ENCODE results near the gene TMEM163.
"Not testable (repeated sequence)": the region's sequence is repeated elsewhere in the genome, so short reads cannot be mapped to it uniquely, and the experiment has no call there.

TMEM163 gene

DNA sequence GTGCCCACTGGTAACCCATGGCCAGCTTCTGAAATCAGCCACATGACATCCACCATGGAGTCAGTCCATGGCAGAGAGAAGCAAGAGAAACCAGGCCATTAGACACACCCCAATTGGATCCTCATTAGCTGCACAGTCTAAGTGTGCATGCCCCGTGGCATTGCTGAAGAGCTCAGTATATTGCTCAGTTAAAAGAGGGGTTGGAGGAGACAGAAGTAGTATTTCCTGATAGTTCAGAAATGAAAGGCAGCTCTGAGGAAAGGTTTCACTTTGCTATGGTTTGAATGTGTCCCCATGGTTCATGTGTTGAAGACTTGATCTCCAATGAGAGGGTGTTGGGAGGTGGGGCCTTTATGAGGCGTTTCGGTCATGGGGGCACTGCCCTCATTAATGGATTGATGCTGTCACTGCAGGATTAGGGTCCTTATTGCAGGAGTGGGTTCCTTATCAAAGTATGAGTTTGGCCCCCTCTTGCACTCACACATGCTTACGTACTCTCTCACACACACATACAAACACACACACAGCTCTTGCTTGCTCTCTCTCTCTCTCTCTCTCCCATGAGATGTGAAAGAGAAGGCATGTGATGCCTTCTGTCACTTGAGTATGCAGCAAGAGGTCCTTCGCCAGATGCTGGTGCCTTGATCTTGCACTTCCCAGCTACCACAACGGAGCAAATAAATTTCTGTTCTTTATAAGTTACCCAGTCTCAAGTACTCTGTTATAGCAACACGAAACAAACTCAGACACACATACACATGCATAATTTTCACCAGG is 58.0 kb downstream of the TMEM163 start:
- no peak for DNase-seq

DNA sequence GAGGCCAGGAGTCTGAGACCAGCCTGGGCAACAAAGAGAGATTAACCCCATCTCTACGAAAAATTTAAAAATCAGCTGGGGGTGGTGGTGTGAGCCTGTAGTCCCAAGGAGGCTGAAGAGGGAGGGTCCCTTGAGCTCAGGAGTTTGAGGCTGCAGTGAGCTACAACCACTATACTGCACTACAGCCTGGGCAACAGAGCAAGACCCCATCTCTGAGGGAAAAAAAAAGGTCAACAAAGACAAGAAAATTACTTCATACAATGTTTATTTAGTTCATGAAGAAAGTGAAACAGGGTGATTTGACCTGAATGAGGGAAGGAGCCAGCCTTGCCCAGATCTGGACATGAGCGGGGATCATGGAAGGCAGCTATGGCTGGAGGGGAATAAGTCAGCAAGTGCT is 59.1 kb downstream of the TMEM163 start:
- no peak for DNase-seq

DNA sequence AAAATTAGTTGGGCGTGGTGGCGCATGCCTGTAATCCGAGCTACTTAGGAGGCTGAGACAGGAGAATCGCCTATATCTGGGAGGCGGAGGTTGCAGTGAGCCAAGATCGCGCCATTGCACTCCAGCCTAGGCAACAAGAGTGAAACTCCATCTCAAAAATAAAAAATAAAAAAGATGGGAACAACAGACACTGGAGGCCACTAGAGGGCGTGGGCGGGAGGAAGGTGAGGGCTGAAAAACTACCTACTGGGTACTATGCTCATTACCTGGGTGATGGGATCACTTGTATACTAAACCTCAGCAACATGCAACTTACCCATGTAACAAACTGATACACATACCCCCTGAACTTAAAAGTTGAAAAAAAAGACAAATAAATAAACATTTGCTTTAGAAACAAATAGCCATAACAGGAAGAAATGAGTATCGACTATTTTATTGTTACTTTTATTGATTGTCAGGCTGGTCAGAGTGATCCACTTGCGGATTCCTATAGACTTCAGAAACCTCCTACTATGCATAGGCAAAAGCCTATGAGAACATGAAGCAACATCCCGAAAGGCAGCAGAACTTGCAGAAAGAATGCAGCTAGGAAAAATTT is 61.0 kb downstream of the TMEM163 start:
- peak; percentile 16 for DNase-seq

GRCh38 chr2:134656391-134656790 is 62.4 kb downstream of the TMEM163 start:
- DNase-seq, result not testable (repeated sequence)

DNA sequence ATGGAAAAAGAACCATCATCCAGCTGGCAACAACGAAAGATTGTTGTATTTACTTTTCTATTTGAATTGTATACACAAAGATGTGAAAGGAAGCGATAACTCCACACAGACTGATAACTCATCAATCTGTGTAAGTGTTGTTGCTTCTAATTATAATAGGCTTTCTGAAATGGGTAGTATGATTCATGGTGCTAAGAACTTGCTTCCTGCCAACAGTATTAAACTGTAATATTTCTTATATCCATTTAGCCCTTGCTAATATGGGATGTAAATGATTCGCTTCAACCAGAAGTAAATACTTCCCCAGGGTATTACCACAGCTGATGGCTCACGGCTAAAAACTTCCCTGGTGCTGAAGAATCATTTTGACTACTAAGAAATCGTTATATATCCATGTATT is 70.2 kb downstream of the TMEM163 start:
- DNase-seq, result no peak

DNA sequence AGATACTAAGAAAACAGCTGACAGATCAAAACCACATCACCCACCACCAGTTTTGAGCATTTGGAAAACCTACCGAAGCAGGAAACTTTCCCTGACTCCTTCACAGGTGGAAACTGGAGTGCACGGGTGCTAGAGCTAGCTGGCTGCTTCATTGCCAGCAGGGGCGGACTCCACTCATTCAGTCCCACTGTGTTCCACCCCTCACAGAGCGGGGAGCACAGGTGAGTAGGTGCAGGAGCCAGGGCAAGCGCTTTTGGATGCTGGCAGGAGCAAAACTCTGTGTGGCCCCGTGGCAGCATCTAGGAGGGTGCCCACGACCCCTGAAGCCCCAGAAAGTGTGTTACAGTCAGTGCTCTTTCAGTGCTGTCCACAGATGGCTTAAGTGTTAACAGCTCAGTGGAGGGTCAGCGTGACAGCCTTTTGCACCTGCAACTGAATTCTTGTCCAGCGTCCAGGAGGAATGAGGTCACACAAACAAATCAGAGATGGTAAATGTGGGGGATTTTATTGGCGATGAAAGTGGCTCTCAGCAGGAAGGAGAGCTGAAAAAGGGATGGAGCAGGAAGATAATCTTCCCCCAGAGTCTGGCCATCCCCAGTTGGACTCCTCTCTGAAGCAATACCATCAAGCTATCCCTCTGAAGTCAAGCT is 71.1 kb downstream of the TMEM163 start:
- no peak for DNase-seq

- DNase-seq, result no peak
Observed at GRCh38 chr2:134642938-134643337, 75.9 kb downstream of the TMEM163 start.

GRCh38 chr2:134640494-134640893 is 78.3 kb downstream of the TMEM163 start:
- no peak for DNase-seq

GRCh38 chr2:134639265-134639664 is 79.5 kb downstream of the TMEM163 start:
- DNase-seq, result no peak

DNA sequence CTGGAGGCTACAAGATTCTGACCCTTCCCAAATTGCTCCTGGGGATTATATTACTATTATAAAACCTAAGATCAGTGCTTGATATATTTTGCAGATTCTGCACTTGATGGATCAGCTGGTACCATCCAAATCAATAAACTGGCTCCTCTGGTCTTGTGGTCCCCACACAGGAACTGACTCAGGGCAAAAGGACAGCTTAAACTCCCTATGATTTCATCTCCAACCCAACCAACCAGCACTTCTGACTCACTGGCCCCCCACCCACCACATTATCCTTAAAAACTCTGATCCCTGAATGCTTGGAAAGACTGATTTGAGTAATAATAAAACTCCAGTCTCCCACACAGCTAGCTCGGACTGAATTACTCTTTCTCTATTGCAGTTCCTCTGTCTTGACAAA is 82.1 kb downstream of the TMEM163 start:
- DNase-seq, result no peak

DNA sequence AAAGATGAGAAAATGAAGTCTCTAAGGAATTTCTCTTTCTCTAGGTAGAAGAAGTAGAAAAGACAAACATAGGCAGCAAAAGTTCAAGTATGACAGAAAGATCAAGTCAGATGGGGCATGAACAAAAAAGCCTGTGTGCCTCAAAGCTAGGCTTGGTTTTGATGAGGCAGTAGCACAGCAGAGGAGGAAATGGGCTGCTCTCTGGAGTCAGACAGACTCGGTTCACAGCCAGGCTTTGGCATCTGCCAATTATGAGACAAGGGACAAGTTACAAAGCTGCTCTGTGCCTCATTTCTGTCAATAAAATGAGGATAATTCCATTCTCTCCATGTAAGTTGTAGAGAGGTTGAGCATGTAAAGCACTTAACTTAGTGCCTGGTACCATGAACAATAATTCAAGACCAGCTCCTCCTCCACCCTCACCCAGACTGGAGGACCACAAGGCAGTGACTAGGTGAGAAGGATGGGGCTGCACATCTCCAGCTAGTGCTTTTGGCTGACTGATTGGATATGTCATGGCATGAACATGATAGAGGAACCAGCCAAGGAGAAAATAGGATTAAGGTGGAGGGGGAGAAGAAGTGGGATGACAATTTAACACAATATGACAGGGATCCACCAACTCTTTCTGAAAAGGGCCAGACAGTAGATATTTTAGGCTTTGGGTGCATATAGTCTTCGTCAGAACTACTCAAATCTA is 84.6 kb downstream of the TMEM163 start:
- no peak for DNase-seq

DNA sequence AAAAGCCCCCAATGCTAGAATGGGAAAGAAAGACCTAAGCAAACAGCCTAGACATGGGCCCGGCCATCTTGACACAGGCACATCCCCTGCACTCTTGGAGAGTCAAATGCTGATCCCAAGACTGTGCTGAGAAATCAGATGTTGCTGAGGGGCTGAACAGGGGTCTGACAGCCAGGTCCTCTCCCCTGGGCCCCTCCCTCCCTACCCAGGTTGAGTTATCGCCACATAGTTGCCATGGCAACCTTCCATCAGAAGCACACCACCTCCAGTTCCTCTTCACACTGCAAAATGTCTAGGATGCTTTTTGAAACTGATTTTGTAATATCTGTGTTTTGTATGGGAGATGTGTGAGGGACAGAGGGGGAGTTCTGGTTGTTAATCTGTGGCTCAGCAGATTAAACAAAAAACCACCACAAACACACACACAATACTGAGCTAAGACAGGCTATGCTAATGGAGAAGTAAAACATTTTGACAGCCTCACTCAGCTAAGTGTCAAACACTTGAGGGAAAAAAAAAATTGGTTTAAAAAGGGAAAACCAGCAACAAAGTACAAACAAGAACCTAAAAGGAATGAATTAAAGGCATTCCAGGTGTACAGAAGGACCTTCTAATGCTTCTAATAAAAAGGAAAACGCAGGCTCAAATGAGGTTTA is 88.2 kb downstream of the TMEM163 start:
- DNase-seq, result no peak

DNA sequence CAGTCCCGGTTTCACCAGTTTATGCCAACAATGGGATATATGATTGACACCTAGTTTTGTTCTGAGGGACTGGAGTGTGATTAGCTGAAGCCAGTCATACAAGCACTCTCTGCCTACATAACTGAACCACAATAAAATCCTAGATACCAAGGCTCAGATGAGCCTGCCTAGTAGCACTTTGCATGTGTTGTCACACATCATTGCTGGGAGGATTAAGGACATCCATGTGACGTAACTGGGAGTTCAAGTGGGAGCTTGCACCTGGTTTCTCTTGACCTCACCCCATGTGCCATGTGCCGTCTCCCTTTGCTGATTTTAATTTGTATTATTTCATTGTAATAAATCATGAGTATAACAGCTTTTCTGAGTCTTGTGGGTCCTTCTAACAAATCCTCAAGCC is 90.3 kb downstream of the TMEM163 start:
- DNase-seq, result no peak

DNA sequence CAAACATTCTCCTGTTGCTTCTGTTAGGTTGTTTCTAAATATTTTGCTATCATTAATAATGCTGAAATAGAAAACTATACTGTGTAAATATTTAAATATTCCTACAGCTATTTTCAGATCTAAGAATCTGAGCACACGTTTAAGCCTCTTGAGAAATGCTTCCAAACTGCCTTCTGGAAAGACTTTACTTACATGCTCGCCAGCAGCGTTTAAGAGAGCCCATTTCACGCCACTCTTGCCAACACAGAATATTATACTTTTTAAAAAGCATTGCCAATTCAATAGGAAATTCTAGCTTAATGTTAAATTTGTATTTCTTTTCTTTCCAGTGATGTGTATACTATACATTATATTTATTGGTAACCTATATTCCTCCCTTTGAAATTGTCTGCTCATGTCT is 92.0 kb downstream of the TMEM163 start:
- DNase-seq, result no peak

GRCh38 chr2:134625311-134625710 is 93.5 kb downstream of the TMEM163 start:
- no peak for DNase-seq

GRCh38 chr2:134623796-134624195 is 95.0 kb downstream of the TMEM163 start:
- DNase-seq, result no peak

- DNase-seq, result no peak
Observed at GRCh38 chr2:134623046-134623445, 95.8 kb downstream of the TMEM163 start.

GRCh38 chr2:134621939-134622705 is 96.7 kb downstream of the TMEM163 start:
- DNase-seq, result no peak

GRCh38 chr2:134619250-134619649 is 99.5 kb downstream of the TMEM163 start:
- DNase-seq, result no peak

GRCh38 chr2:134615480-134615879 is 103.3 kb downstream of the TMEM163 start:
- DNase-seq, result not testable (repeated sequence)

GRCh38 chr2:134611316-134611715 is 107.5 kb downstream of the TMEM163 start:
- no peak for DNase-seq

DNA sequence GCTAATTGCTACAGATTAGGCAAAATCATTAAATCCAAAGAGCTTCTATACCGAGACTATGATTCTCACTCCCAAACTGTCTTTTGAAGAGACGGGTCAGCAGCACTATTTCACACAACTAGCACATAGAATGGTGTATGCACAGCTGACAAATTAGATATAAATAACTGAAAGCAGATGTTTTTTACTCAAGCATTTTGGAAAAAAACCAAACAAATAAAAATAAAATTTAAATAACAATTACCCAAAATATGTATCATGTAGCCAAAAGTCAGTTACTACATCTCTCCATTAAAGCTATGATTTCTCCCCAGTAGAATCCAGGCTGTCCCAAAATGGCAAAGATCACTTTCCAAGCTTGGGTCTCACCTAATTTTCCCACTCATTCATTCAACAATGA is 107.9 kb downstream of the TMEM163 start:
- DNase-seq, result no peak
